ENCODE results near the gene ASIC2. TPM values are rescaled to one million over a fixed set of nuclear protein-coding genes. Genes with fewer than 3 reads are reported as not detected.

The ASIC2 gene
- total RNA-seq, 2 experiments from 2014 or later, result not detected

DNA sequence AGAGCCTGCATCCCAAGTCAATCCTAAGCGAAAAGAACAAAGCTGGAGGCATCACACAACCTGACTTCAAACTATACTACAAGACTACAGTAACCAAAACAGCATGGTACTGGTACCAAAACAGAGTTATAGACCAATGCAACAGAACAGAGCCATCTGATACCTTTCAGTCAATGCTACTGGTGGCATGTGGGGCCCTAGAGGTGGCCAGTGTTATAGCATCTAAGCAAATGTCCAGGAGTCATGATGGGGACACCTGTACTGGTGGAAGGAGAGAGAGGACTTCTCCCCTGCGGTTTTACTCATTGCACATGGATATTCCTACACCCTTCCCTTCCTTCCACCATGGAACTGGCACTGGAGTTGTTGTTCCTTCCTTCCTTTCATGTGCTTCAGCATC, 6.0 kb upstream of the ASIC2 start:
- no peak overlapping the region for H3K27ac Mint-ChIP-seq
- H3K4me1 Mint-ChIP-seq, result peaks cover 13% of the 10 kb centered on the region
- H3K9me3 Mint-ChIP-seq, result peaks cover 7% of the 10 kb centered on the region
- no peak overlapping the region for H3K4me3 Mint-ChIP-seq
- no peak for DNase-seq
- no peaks in the 10 kb centered on the region for H3K36me3 Mint-ChIP-seq
- peaks cover 30% of the 10 kb centered on the region for H3K27me3 Mint-ChIP-seq

DNA sequence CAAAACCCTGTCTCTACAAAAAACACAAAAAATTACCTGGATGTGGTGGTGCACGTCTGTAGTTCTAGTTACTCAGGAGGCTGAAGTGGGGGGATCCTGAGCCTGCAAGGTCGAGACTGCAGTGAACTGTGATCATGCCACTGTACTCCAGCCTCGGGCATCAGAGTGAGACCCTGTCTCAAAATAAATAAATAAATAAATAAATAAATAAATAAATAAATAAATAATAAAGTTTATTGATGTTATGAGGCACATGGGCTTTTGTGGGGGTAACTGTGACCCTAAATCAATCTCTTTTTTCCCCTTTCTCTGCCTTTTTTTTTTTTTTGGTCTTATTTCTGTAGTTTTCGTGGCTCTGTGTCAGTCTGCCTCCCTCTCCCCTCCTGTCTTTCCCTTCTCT, 4.5 kb upstream of the ASIC2 start:
- Mint-ChIP-seq H3K27me3 (peaks cover 39% of the 10 kb centered on the region), H3K27ac (no peak overlapping the region)
- DNase-seq, result no peak

DNA sequence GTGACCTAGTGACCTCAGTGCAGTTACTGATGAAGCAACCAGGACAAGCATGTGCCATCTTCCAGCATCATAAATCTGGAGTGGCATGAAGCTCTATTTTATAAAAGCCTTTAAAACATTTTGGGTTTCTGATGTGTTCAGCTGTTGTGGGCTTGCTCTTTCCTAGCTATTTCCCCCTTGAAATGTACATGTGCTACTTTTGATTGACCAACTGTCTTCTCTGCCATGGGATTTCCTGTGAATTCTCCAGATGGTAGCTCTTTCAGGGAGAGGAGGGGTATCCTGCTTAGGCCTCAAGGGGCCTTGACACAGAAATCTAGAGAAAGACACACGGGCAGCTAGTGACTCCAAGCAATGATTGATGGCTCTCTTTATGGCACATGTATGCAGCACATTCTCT, 1.9 kb upstream of the ASIC2 start:
- Mint-ChIP-seq H3K9me3 (peaks cover 5% of the 10 kb centered on the region), H3K27me3 (peaks cover 50% of the 10 kb centered on the region), H3K4me3 (no peak overlapping the region), H3K36me3 (no peaks in the 10 kb centered on the region), H3K4me1 (peaks cover 2% of the 10 kb centered on the region), H3K27ac (no peak overlapping the region)
- DNase-seq, result no peak

More for the DNA sequence above, 4.5 kb upstream of the ASIC2 start:
- H3K4me3 Mint-ChIP-seq, result no peak overlapping the region
- peaks cover 9% of the 10 kb centered on the region for H3K4me1 Mint-ChIP-seq
- H3K9me3 Mint-ChIP-seq, result peaks cover 7% of the 10 kb centered on the region
- no peaks in the 10 kb centered on the region for H3K36me3 Mint-ChIP-seq

DNA sequence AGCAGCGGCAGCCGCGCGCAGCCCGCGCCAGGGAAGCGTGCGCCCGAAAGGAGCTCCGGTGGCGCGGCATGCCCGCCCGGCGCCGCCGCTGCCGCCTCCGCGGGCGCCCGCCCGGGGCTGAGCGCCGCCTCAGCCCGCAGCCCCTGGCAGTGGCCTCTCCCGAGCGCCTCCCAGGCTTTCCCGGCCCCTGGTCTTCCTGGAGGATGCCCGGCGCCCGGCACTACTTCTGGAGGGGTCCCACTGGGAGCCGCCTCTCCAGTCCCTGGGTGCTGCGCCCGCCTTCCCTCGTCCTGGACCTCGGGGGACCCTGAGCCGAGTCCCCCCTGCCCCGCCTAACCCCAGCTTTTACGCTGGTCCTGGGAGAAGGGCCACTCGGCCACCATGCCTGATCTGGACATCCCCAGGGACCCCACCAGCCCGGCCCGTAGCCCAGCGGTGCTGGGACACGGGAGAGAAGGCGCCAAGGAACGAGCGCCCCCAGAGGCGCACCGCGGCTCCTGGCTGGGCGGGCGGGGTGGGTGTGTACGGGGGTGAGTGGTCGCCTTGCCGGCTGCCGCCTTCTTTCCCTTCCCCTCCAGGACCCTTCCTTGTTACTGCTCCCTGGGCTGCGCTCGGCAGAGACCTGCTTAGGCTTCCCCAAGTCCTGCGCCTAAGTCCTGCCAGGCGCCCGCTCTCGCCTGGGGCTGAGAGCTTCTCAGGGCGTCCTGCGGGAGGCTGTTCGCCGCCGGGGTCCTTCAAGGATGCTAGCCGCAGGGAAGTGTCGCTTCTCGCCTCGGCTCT, 704 bp downstream of the ASIC2 start:
- H3K27ac Mint-ChIP-seq, result no peak overlapping the region
- H3K36me3 Mint-ChIP-seq, result no peaks in the 10 kb centered on the region
- H3K4me3 Mint-ChIP-seq, result peak overlapping the region; percentile 13
- DNase-seq, result peak; percentile 4
- no peaks in the 10 kb centered on the region for H3K9me3 Mint-ChIP-seq
- H3K27me3 Mint-ChIP-seq, result peaks cover 57% of the 10 kb centered on the region
- peaks cover 2% of the 10 kb centered on the region for H3K4me1 Mint-ChIP-seq

DNA sequence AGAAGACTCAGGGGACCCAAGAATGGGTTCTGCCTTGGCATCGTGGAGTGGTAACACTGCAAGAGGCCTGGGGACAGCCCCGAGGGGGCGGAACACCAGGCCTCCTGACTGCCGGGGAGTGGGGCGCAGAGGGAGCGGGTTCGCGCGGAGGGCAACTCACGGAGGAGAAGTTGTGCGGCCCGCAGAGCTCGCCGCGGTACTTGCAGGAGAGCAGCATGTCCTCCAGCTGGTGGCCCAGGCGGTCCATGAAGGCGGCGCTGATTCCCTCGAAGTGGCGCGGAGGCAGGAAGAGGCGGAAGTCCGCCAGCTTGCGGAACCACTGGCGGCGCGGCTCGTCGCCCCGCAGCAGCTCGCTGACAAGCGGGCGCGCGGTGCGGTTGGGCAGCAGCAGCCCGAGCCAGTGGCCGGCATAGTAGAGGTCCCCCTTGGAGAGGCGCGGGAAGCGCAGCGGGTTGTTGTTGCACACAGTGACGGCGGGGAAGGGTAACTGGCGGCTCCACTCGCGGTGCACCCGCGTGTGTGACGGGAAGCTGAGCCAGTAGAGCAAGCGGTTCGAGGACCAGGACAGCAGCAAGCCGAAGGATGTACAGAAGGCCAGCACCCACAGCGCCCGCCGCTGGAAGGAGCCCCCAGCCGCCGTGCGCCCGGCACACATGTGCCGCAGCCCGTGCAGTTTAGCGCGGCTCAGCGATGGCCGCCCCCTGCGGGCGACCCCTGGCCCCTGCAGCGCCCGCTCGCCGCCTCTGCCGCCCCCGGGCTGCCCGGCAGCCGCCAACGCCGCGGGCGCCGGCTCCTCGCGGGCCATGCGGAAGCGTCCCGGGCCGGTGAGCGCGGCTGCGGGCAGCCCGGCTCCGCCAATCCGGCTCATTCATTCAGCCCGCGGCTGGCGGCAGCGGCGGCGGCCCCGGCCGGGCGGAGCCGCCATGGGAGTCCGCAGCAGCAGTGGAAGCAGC, 1.6 kb downstream of the ASIC2 start:
- H3K9me3 Mint-ChIP-seq, result no peaks in the 10 kb centered on the region
- H3K36me3 Mint-ChIP-seq, result no peaks in the 10 kb centered on the region
- H3K27ac Mint-ChIP-seq, result no peak overlapping the region
- H3K4me3 Mint-ChIP-seq, result peak overlapping the region; percentile 52
- DNase-seq, result peak; percentile 4
- peaks cover 57% of the 10 kb centered on the region for H3K27me3 Mint-ChIP-seq
- peaks cover 2% of the 10 kb centered on the region for H3K4me1 Mint-ChIP-seq

DNA sequence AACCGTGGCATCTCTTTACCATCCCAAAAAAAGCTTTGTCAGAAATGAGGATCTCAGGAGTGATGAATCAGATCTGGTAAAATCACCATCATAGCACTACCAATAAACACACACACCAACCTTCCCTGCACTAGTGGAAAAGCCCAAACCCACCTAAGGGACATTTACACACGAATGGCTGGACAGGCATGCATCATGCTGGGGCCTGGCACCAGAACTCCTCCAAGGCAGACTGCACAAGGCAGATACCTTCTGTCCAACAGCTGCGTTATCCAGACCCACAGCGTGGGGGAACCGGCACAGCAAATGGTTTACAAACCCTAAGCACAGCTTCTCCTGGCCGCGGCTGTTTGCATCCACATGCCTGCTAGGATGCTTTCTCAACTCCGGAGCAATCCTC, 2.8 kb downstream of the ASIC2 start:
- no peaks in the 10 kb centered on the region for H3K9me3 Mint-ChIP-seq

DNA sequence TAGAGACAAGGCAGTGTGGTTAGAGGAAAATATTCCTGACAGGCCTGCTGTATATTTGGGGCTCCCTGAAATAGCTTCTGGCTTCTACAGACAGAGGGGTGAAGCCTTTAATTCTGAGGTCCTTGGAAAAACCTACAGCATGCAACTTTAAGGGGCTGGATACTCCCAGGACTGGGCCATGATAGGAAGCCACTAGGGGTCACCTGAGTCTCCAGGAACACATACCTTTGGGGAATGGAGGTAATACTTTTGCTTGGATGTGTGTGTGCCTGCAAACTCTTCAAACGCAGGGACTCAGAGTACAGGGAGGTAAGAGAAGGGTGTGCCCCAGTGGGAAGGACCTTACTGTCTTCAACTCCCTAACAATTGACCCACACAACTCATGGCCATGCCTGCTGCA, 4.1 kb downstream of the ASIC2 start:
- no peak overlapping the region for H3K27ac Mint-ChIP-seq
- H3K9me3 Mint-ChIP-seq, result no peaks in the 10 kb centered on the region
- no peak for DNase-seq
- H3K4me3 Mint-ChIP-seq, result no peak overlapping the region
- H3K27me3 Mint-ChIP-seq, result peaks cover 40% of the 10 kb centered on the region
- no peaks in the 10 kb centered on the region for H3K36me3 Mint-ChIP-seq
- peaks cover 2% of the 10 kb centered on the region for H3K4me1 Mint-ChIP-seq

More for the DNA sequence above, 2.8 kb downstream of the ASIC2 start:
- H3K27ac Mint-ChIP-seq, result no peak overlapping the region
- H3K4me3 Mint-ChIP-seq, result no peak overlapping the region
- DNase-seq, result no peak
- H3K27me3 Mint-ChIP-seq, result peaks cover 51% of the 10 kb centered on the region
- H3K36me3 Mint-ChIP-seq, result no peaks in the 10 kb centered on the region
- H3K4me1 Mint-ChIP-seq, result peaks cover 2% of the 10 kb centered on the region

DNA sequence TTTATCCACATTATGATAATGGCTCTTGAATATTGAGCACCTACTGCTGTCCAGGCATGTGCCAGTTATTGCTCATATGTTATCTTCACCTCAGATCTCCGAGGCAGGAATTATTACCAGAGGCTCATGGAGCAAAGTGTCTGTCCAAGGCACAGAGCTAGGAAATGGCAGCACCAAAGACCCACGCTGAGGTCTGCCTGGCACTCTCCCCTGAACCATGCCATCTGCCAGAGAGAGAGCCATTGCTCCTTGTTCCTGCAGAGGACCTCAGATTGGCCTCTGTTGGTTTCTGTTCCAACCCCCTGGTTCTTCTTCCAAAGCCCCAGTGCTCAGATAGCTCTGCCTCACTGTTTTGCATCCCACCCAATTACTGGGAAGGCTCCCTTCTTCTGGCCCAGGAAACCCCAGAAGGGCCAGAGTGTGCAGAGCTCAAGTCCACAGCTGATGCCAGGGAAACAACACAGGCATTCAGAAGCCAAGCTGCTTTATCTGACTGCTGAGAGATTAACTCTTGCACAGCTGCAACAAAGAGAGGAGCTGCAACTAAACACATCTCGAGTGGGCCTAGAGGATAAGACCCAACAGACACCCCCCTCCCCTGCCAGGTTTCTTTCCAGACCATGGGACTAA, 5.9 kb downstream of the ASIC2 start:
- H3K9me3 Mint-ChIP-seq, result no peaks in the 10 kb centered on the region
- no peaks in the 10 kb centered on the region for H3K36me3 Mint-ChIP-seq
- H3K27me3 Mint-ChIP-seq, result peaks cover 32% of the 10 kb centered on the region
- peaks cover 2% of the 10 kb centered on the region for H3K4me1 Mint-ChIP-seq
- no peak overlapping the region for H3K4me3 Mint-ChIP-seq
- no peak for DNase-seq
- no peak overlapping the region for H3K27ac Mint-ChIP-seq

DNA sequence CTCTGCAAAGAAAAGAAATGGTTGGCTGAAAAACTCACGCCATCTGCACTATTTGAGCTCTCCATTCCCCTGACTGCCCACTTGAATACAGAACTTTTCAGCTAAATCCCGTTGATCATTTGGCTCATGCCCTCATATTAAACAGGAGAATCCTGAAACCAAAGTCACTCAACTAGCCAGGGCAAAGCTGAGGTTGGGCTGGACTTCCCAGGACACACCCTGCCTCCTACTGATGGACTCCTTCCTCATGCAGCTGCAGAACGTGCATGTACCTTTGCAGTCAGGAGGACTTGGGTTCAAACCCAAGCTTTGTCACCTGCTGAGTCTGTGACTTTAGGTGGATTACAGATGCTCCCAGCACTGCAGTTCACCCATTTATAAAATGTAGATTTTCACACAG, 7.7 kb downstream of the ASIC2 start:
- no peaks in the 10 kb centered on the region for H3K9me3 Mint-ChIP-seq
- H3K27ac Mint-ChIP-seq, result no peak overlapping the region
- peaks cover 19% of the 10 kb centered on the region for H3K27me3 Mint-ChIP-seq

DNA sequence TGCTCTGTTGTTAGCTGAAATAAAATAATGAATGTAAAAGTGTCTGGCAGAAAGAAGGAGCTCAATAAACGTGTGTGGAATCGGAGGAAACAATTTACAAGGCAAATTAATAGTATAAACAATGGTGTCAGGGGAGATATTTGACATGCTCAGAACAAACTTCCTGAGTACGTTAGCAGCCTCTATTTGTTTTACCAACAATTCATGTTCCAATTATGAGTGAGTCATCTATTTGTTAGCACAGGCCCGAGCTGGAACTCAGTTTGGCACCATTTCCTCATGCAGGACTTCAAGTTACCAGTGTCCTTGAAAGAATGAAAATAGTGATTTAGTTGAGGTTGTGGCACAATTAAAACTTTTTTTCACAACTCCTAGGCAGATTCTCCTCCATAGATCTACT, 9.1 kb downstream of the ASIC2 start:
- Mint-ChIP-seq H3K27me3 (peaks cover 10% of the 10 kb centered on the region), H3K4me1 (no peaks in the 10 kb centered on the region), H3K4me3 (no peak overlapping the region), H3K27ac (no peak overlapping the region), H3K9me3 (no peaks in the 10 kb centered on the region), H3K36me3 (no peaks in the 10 kb centered on the region)
- DNase-seq, result no peak

More for the DNA sequence above, 7.7 kb downstream of the ASIC2 start:
- no peaks in the 10 kb centered on the region for H3K4me1 Mint-ChIP-seq
- H3K36me3 Mint-ChIP-seq, result no peaks in the 10 kb centered on the region
- no peak for DNase-seq
- H3K4me3 Mint-ChIP-seq, result no peak overlapping the region

DNA sequence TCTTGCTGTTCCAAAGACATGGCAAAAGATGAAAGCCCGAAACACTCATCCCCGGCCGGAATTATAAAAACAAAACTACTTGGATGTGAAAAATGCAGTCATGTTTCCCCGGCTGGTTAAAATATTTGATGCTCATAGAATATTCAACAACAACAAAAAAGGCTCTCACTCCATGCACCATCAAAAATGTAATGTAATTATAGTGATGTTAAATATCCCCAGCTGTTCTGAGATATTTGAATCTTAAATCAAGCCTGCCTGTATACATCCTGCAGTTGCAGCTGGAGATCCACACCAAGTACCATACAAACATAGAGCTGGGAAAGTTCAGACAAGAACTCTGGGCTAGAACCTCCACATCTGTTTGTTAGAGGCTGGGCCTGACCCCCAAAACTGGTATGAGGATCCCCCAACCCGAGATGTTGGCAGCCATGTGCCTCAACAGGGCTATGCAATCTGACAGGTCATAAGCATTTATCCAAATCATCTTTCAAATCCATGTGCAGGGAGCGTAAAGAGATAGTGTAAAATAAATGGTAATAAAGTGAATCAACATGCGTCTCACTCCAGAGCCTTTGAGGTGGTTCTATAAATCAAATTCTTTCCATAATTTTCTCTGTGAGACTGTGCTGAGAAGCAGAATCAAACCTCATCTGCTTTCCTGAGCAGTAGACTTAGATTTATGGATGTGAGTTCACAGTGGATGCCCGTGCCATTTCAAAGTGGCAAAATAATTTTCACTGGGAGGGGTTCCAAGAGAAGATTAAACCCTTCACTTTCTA, 12.7 kb downstream of the ASIC2 start:
- Mint-ChIP-seq H3K36me3 (no peaks in the 10 kb centered on the region), H3K27ac (no peak overlapping the region)
- DNase-seq, result no peak

DNA sequence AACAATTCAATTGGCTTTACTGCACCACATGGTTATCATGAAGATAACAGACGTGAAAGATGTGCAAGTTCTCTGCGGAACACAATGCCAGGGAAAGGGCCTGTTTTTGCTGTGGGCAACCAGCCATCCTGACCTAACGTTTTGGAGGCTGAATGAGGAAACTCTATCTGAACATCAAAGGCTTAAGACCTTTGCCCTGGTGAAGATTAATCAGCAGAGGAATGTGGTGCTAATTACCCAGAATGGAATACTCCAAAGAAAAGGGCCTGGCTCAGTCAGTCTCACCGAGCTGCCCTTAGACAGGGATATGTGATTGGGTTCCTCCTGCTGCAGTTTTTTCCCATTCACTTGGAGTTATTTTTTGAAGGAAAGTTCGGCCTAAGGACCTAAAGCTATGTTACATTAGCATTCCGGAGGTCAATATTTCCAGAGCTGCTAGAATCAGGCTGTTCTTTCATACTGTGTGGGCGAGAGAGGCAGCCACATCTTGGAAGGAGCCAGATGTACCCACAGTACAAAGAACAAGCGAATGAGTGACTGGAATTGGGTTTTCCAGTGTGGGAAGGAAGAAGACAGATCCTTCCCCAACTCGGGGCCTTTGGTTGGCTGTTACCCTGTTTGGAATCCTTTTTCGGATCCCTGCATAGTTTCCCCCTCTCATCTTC, 15.5 kb downstream of the ASIC2 start:
- Mint-ChIP-seq H3K27ac (no peak overlapping the region), H3K36me3 (no peaks in the 10 kb centered on the region), H3K27me3 (peaks cover 23% of the 10 kb centered on the region), H3K9me3 (no peaks in the 10 kb centered on the region), H3K4me3 (no peak overlapping the region), H3K4me1 (no peaks in the 10 kb centered on the region)
- no peak for DNase-seq

More for the DNA sequence above, 12.7 kb downstream of the ASIC2 start:
- H3K4me3 Mint-ChIP-seq, result no peak overlapping the region
- H3K4me1 Mint-ChIP-seq, result no peaks in the 10 kb centered on the region
- peaks cover 19% of the 10 kb centered on the region for H3K27me3 Mint-ChIP-seq
- no peaks in the 10 kb centered on the region for H3K9me3 Mint-ChIP-seq

DNA sequence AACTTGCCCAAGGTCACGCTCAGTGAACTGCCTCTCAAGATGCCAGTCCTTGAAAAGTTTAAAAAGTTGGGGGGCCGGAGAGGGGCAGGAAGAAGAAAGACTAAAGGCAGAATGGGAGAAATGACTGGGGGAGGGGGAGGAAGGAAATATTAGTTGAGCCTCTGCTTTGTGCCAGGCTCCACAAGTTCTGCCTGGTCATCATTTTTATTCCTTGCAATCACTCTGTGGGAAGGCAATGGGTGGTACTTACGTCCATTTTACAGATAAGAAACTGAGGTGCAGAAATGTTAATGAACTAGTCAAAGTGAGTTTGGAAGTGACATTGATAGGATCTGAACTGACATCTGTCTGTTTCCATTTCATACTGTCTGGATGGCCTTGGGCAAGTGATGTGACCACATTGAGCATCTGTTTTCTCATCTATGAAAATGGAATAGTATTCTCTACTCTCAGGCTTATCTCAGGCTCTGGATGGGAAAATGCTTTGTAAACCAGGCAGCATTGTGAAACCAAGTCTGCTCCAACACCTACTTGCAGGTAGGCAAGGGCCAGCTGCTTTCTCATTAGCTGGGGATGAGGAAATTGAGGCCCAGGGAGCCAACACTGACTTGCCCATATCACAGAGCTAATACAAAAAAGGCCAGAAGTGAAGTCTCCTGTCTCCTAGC, 19.2 kb downstream of the ASIC2 start:
- Mint-ChIP-seq H3K27me3 (peaks cover 20% of the 10 kb centered on the region), H3K27ac (no peak overlapping the region), H3K9me3 (no peaks in the 10 kb centered on the region), H3K4me1 (no peaks in the 10 kb centered on the region), H3K36me3 (no peaks in the 10 kb centered on the region), H3K4me3 (no peak overlapping the region)
- DNase-seq, result no peak

DNA sequence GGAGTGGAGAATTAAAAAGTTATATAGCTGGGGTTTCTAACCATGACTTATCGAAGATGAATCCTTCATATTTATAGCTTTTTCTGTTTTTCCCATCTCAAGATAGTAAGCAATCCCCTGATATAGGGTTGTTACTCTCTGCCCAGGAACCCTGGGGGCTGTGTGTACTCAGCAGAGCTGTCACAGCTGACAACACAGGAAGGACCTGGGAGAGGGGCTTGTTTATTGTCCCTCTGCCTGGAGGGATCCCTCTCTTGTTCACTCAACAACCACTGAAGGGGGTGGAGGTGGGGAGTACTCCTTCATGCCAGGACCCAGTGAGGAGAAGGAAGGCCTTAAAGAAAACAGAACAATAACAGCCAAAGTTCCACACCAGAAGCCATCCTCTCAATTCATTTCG, 19.8 kb downstream of the ASIC2 start:
- DNase-seq, result no peak
- H3K27me3 Mint-ChIP-seq, result peaks cover 14% of the 10 kb centered on the region
- no peak overlapping the region for H3K4me3 Mint-ChIP-seq
- no peaks in the 10 kb centered on the region for H3K4me1 Mint-ChIP-seq
- no peaks in the 10 kb centered on the region for H3K36me3 Mint-ChIP-seq
- H3K9me3 Mint-ChIP-seq, result no peaks in the 10 kb centered on the region
- no peak overlapping the region for H3K27ac Mint-ChIP-seq
